ENCODE data around the gene MEA1.

The MEA1 gene

DNA sequence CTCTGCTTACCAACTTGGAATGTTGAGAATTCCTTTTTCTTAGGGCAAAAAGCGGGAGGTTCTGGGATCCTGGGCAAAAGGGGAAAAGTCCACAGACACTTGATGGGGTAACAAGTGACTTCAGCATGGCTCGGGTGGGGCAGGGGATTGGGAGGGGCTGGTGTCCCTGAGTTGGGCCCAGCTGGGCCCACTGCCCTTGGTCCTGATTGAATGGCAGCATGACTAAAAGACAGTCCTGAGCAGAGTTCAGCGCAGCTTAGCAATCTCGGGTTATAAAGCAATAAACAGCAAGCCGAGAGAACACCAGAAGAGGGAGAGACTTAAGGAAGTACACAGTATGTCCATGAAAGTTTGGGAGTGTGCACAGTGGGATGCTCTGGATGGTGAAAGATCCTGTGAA is 23.8 kb downstream of the MEA1 start:
- H3K36me3 ChIP-seq: peaks cover 28% of the 10 kb centered on the region
- TF ChIP-seq, protein P1, sequence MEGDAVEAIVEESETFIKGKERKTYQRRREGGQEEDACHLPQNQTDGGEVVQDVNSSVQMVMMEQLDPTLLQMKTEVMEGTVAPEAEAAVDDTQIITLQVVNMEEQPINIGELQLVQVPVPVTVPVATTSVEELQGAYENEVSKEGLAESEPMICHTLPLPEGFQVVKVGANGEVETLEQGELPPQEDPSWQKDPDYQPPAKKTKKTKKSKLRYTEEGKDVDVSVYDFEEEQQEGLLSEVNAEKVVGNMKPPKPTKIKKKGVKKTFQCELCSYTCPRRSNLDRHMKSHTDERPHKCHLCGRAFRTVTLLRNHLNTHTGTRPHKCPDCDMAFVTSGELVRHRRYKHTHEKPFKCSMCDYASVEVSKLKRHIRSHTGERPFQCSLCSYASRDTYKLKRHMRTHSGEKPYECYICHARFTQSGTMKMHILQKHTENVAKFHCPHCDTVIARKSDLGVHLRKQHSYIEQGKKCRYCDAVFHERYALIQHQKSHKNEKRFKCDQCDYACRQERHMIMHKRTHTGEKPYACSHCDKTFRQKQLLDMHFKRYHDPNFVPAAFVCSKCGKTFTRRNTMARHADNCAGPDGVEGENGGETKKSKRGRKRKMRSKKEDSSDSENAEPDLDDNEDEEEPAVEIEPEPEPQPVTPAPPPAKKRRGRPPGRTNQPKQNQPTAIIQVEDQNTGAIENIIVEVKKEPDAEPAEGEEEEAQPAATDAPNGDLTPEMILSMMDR (IDR thresholded peaks at IDR 0.05): no peak
- no peak overlapping the region for H3K4me3 ChIP-seq (ENCODE audit: low read depth in 1 of 2, low read length in 1 of 2)
- peaks cover 13 to 14% of the 10 kb centered on the region in 2 experiments for H3K4me1 ChIP-seq (ENCODE audit: control insufficient read depth in 1 of 2, insufficient read depth in 1 of 2, low read depth in 1 of 2, low read length in 1 of 2)
- H3K27me3 ChIP-seq: no peaks in the 10 kb centered on the region
- no peaks in the 10 kb centered on the region for H3K9me3 ChIP-seq
- H3K27ac ChIP-seq: no peak overlapping the region

DNA sequence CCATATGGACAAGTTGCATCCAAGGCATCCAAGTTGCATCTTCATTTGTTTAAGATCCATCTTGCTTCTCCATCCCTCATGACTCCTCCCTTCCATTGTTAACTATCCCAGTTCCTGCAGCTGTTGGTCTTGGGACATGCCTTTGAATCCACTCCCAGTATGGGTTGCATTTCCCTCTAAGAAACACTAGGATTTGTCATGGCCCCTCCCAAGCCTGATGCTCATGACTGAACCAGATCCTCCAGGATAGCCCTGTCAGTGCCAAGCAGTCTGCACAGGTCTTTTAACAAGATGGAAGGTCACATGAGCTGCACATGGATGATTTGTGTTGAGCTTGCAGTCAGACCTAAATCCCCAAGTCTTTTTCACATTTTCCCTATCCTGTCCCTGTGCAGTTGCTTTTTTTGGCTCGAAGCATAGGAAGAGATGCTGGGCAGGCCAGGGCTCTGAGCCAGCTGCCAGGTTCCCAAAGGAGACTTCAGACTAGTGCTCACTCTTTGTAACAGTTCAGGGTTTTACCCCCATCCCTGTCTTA is 25.2 kb downstream of the MEA1 start:
- TF ChIP-seq, protein P1 (IDR thresholded peaks at IDR 0.05): no peak
- peaks cover 28% of the 10 kb centered on the region for H3K36me3 ChIP-seq
- peaks cover 20 to 22% of the 10 kb centered on the region in 2 experiments for H3K4me1 ChIP-seq (ENCODE audit: control insufficient read depth in 1 of 2, insufficient read depth in 1 of 2, low read depth in 1 of 2, low read length in 1 of 2)
- no peak overlapping the region for H3K27ac ChIP-seq
- no peak overlapping the region for H3K4me3 ChIP-seq (ENCODE audit: low read depth in 1 of 2, low read length in 1 of 2)
- no peaks in the 10 kb centered on the region for H3K27me3 ChIP-seq
- no peaks in the 10 kb centered on the region for H3K9me3 ChIP-seq

DNA sequence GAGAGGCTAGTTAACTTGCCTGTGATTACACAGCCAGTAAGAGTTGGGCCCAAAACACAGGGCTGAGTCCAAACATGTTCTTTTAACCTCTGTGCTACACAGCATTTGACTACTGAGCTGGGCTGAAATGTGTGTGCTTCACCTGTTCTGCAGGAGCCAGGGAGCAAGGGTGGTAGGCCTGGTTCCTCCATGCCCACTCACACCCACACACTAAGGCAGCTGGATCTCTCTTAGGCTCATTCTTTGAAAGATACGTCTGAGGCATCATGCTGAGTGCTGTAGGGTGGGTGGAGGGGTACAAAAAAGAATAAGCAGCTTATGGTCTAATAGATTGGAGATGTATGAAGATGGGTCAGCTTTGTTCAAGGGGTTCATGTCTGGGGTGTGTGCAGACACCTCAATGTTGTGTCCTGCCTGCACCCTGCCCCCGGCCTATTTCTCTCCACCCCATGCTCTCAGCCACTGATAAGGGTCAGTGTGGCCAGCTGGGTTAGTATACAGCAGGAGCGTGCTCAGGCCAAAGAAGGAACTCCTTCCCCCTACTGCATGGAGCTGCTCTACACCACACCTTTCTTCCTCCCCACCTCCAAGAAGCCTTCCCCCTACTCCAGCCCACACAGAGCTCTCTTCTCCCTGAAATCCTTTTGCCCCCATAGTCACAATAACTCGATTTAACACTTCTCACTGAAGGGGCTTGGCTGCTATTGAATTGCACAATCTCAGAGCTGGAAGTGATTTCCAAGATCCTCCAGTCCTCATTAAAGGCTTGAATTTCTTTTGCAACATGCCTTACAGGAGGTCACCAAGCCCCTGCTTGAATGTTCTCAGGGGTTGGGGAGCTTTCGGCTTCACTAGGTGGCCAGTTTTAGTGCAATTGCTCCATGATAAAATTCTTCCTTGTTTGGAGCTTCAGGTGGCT is 26.0 kb downstream of the MEA1 start:
- Histone ChIP-seq H3K36me3 (peaks cover 28% of the 10 kb centered on the region), H3K27me3 (no peaks in the 10 kb centered on the region), H3K4me3 (ENCODE audit: low read depth in 1 of 2, low read length in 1 of 2) (no peak overlapping the region), H3K4me1 (ENCODE audit: control insufficient read depth in 1 of 2, insufficient read depth in 1 of 2, low read depth in 1 of 2, low read length in 1 of 2) (peaks cover 21 to 25% of the 10 kb centered on the region in 2 experiments), H3K27ac (no peak overlapping the region), H3K9me3 (no peaks in the 10 kb centered on the region)
- TF ChIP-seq, protein P1 (IDR thresholded peaks at IDR 0.05): no peak

DNA sequence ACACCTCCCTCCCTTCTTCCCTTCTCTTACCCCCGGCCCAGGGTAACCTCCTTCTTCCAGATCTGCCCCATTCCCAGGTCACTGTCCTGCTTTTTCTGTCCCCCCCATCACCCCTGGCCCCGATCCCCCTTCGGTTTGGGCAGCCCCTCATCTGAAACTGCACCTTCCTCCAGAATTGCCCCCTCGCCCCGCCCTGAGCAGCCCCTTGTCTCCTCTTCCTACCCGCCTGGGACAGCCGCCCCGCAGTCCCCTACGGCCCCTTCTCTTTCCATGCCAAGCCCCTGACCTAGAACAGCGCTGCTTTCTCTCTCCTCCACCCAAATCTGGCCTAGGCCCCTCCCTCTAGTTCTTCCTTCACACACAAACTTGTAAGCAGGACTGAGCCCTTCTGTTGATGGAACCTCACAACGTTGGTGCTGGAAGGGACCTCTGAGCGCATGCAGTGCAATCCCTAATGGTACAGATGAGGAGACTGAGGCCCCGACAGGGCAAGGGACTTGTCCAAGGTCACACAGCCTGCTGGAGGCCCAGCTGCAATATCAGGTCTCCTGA is 28.7 kb downstream of the MEA1 start:
- Histone ChIP-seq H3K27me3 (no peaks in the 10 kb centered on the region), H3K4me1 (ENCODE audit: control insufficient read depth in 1 of 2, insufficient read depth in 1 of 2, low read depth in 1 of 2, low read length in 1 of 2) (peaks cover 21 to 25% of the 10 kb centered on the region in 2 experiments), H3K36me3 (peaks cover 11% of the 10 kb centered on the region), H3K9me3 (no peaks in the 10 kb centered on the region), H3K27ac (peak overlapping the region; percentile 79), H3K4me3 (ENCODE audit: low read depth in 1 of 2, low read length in 1 of 2) (peak overlapping the region; percentile 85 to 97)
- TF ChIP-seq, protein P1 (IDR thresholded peaks at IDR 0.05): no peak

DNA sequence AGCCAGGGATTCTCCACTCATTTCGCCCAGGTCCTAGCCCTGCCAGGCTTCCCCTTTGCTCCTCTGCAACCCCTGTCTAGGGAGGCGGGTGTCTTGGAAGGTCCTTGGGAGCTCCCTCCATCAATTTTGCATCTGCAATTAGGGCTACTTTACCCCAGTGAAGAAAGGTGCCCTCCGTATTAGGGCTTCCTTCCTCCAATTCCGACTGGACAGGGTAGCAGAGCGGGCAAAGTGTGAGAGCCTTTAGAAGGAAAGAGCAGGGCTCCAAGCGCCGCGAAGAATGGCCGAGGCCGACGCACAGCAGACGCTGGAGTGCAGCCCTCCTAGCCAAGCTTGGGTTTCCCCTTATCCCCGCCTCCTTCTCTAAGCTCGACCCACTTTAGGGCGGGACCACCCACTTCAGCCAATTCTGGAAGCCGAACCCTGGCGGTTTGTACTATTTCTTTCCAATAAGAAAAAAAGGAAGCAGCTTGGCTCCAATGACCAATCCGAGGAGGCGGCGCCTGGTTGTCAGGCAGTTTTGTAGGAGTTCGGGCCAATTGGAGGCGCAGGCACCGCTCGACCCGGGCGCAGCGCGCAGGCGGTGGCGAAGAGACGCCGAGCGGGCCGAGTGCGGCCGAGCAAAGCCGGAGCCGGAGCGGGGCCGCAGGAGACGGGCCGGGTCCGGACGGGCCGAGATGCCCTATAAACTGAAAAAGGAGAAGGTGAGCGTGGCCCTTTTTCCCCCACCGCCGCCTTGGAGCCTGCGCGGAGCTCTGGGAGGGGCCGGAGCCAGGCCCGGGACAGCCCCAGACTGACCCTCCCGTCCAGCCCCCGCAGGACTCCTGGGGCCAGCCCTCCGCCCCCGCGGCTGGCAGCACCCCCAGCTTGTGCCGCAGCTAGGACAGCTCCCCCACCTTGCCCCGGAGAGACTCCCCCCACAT is 29.5 kb downstream of the MEA1 start, which contains the start of gene PPP2R5D:
Gene PPP2R5D (plus strand): TSS at position 570 of the 923 bp plus-strand sequence. CDS start 108 bp downstream, at position 678.
- Histone ChIP-seq H3K4me1 (ENCODE audit: control insufficient read depth in 1 of 2, insufficient read depth in 1 of 2, low read depth in 1 of 2, low read length in 1 of 2) (peaks cover 28 to 32% of the 10 kb centered on the region in 2 experiments), H3K4me3 (ENCODE audit: low read depth in 1 of 2, low read length in 1 of 2) (peak within 1 kb of the TSS; percentile 85 to 97), H3K27me3 (no peaks in the 10 kb centered on the region), H3K9me3 (no peaks in the 10 kb centered on the region), H3K36me3 (peaks cover 4% of the 10 kb centered on the region), H3K27ac (peak within 1 kb of the TSS; percentile 79)
- TF ChIP-seq, protein P1 (IDR thresholded peaks at IDR 0.05): peak; percentile 61

Data from neutrophil (primary cell).